H1 (cell line): ENCODE data around the gene SLC43A2. TPM values are rescaled to one million over a fixed set of nuclear protein-coding genes. Genes with fewer than 3 reads are reported as not detected.

ENCODE experiments used
- BACH1 ChIP-seq: IDR thresholded peaks from 2 replicates; pipeline ENCODE4 v1.6.1; 2012; ENCODE audit warnings: low read length, improper control_type of control experiment
- CEBPB ChIP-seq: IDR thresholded peaks from 2 replicates; pipeline ENCODE4 v1.6.1; 2012; ENCODE audit warnings: low read depth, low read length
- CHD2 ChIP-seq: IDR thresholded peaks from 2 replicates; pipeline ENCODE4 v1.6.1; 2012; ENCODE audit warnings: low read length, improper control_type of control experiment
- CHD7 ChIP-seq: fragments of 300-600 bp; sonication (generic); IDR thresholded peaks from 2 replicates; pipeline ENCODE4 v1.7.1; 2012; ENCODE audit warnings: low read length, moderate library complexity, mild to moderate bottlenecking, inconsistent platforms; ENCODE audit not compliant: insufficient replicate concordance
- HDAC2 ChIP-seq, 2 experiments: fragments of 300-600 bp in 1 of 2; sonication (generic) in 1 of 2; IDR thresholded peaks; 2 replicates each; pipeline ENCODE4 v1.6.1; 2011 to 2012; ENCODE audit warnings: low read depth in 2 of 2, low read length in 2 of 2, mild to moderate bottlenecking in 2 of 2, moderate library complexity in 2 of 2, borderline replicate concordance in 1 of 2, inconsistent platforms in 1 of 2
- MAFK ChIP-seq: IDR thresholded peaks from 2 replicates; pipeline ENCODE4 v1.6.1; 2012; ENCODE audit warnings: low read depth, mild to moderate bottlenecking, improper control_type of control experiment, low read length
- MAX ChIP-seq: IDR thresholded peaks from 2 replicates; pipeline ENCODE4 v1.6.1; 2012; ENCODE audit warnings: inconsistent platforms
- SAP30 ChIP-seq: fragments of 300-600 bp; sonication (generic); IDR thresholded peaks from 2 replicates; pipeline ENCODE4 v1.7.1; 2012; ENCODE audit warnings: low read length, moderate library complexity, mild to moderate bottlenecking, inconsistent platforms; ENCODE audit not compliant: insufficient read depth, insufficient replicate concordance
- SIX5 ChIP-seq: IDR thresholded peaks from 2 replicates; pipeline ENCODE4 v1.6.1; 2011; ENCODE audit warnings: mild to moderate bottlenecking, low read depth, low read length
- TAF1 ChIP-seq: IDR thresholded peaks from 2 replicates; pipeline ENCODE4 v1.6.1; 2011; ENCODE audit warnings: mild to moderate bottlenecking, low read depth, low read length
- TEAD4 ChIP-seq: IDR thresholded peaks from 2 replicates; pipeline ENCODE4 v1.6.1; 2012; ENCODE audit warnings: low read depth, low read length, inconsistent platforms, mixed read lengths
- ZNF274 ChIP-seq: IDR thresholded peaks from 2 replicates; pipeline ENCODE4 v1.7.0; 2012; ENCODE audit warnings: low read length, borderline replicate concordance; ENCODE audit errors: extremely low read depth
- polyA plus RNA-seq, 7 experiments: library from polyadenylated mRNA; depleted of rRNA in 3 of 7; stranded (reverse) in 5 of 7; unstranded in 2 of 7; fragments of >200 nt in 5 of 7; fragments of 200-250 nt in 2 of 7; gene quantifications; 1 replicate in 5 of 7; 2 replicates in 1 of 7; 4 replicates in 1 of 7; pipeline versions ENCODE4 v1.2.1 to v1.2.3, GENCODE V29; 2011 to 2013; ENCODE audit warnings: missing spikeins in 2 of 7, mixed read lengths in 2 of 7
- total RNA-seq: library from RNA; stranded (reverse); fragmentation: NEBNext Ultra II Directional; extraction: Animal tissue kit (Norgen Biotek cat#: 25700); gene quantifications from 2 replicates; pipeline ENCODE4 v1.2.1, GENCODE V29; 2021

SLC43A2 gene
- total and polyA plus RNA-seq, 2 of the 8 experiments (the other 6 are each of a cell fraction or from before 2014, with no cell fraction given) = 6.6 to 10.5 TPM

- TF ChIP-seq CHD7 (no peak), TAF1 (no peak), BACH1 (no peak), MAFK (no peak), MAX (no peak), TEAD4 (no peak), CHD2 (no peak), SAP30 (no peak), HDAC2 (IDR thresholded peaks at IDR 0.05; ENCODE audit: borderline replicate concordance in 1 of 2, low read depth in 2 of 2, low read length in 2 of 2) (no peak), ZNF274 (no peak), CEBPB (no peak), SIX5 (no peak)
Measured at GRCh38 chr17:1611715-1612114, 16.9 kb downstream of the SLC43A2 start (continued).
